Endothelial cell of umbilical vein (primary cell): ENCODE measurements around the gene EFHC1. TPM values are rescaled to one million over a fixed set of nuclear protein-coding genes. Genes with fewer than 3 reads are reported as not detected.
A peak's percentile ranks its signal among the peaks of the same experiment; 100 is the strongest.

Source experiments
- BruUV-seq: library from RNA; stranded (reverse); fragments of 400-500 nt; replicated peaks from 2 replicates; lab custom pipeline; 2021; lab: Mats Ljungman, UMichigan
- CTCF ChIA-PET: fragments of 300-600, 350-600 bp; sonication (Branson Sonifier 250); formaldehyde crosslinking; loops from one replicate; lab custom pipeline; 2021; ENCODE audit warnings: antibody characterized with exemption, inconsistent platforms; lab: Charles Lee
- POLR2A ChIA-PET: fragments of 300-600, 350-600 bp; sonication (Branson Sonifier 250); formaldehyde crosslinking; loops from one replicate; lab custom pipeline; 2021; ENCODE audit warnings: antibody characterized with exemption, inconsistent platforms; lab: Charles Lee
- DNase-seq: peaks from one replicate; pipeline ENCODE4 v3.0.0-alpha.2; 2011; ENCODE audit warnings: low read depth, low spot score
- FAIRE-seq: peaks from 2 replicates; lab custom pipeline; 2011; peaks lifted over from hg19 to GRCh38; lab: Jason Lieb, UNC
- H2AFZ ChIP-seq: 2 replicates; pipeline ENCODE4 v1.6.0; 2012; ENCODE audit warnings: low read depth, low read length, control low read depth, inconsistent platforms
- H3K27ac ChIP-seq: 2 replicates; pipeline ENCODE4 v1.5.1; 2011; ENCODE audit warnings: low read depth, mild to moderate bottlenecking, control low read depth, low read length, moderate library complexity; ENCODE audit not compliant: insufficient read depth
- H3K27me3 ChIP-seq, 2 experiments: 2 replicates each; pipeline versions ENCODE4 v1.6.0 to v1.6.1; 2011; ENCODE audit warnings: low read length in 2 of 2, mixed read lengths in 1 of 2; ENCODE audit not compliant: control insufficient read depth in 2 of 2, insufficient read depth in 2 of 2
- H3K36me3 ChIP-seq, 2 experiments: 2 replicates in 1 of 2; 3 replicates in 1 of 2; pipeline ENCODE4 v1.5.1; 2011; ENCODE audit warnings: low read length in 2 of 2, mild to moderate bottlenecking in 1 of 2, moderate library complexity in 1 of 2; ENCODE audit not compliant: control insufficient read depth in 2 of 2, insufficient read depth in 2 of 2; ENCODE audit errors: extremely low read depth in 1 of 2
- H3K4me1 ChIP-seq: 3 replicates; pipeline ENCODE4 v1.5.1; 2011; ENCODE audit warnings: mild to moderate bottlenecking, low read length; ENCODE audit not compliant: control insufficient read depth, insufficient read depth; ENCODE audit errors: extremely low read depth
- H3K4me2 ChIP-seq: 2 replicates; pipeline ENCODE4 v1.6.1; 2011; ENCODE audit warnings: low read length, control low read depth, mixed read lengths; ENCODE audit not compliant: insufficient read depth
- H3K4me3 ChIP-seq, 3 experiments: fragments of 200-600 bp in 1 of 3; sonication (generic), shearing (Covaris generic) in 1 of 3; replicated peaks in 1 of 3; 2 replicates each; pipeline ENCODE4 v1.5.1; 2011 to 2016; ENCODE audit warnings: control low read depth in 3 of 3, low read length in 3 of 3, mild to moderate bottlenecking in 2 of 3, inconsistent platforms in 1 of 3, low read depth in 1 of 3, moderate library complexity in 1 of 3; ENCODE audit not compliant: insufficient read depth in 1 of 3
- H3K79me2 ChIP-seq: 2 replicates; pipeline ENCODE4 v1.6.0; 2012; ENCODE audit warnings: low read length, inconsistent platforms; ENCODE audit not compliant: control insufficient read depth, insufficient read depth
- H3K9ac ChIP-seq: replicated peaks from 2 replicates; pipeline ENCODE3; 2011; ENCODE audit warnings: low read length, control low read depth; ENCODE audit not compliant: insufficient read depth; ENCODE audit errors: extremely low read depth
- H3K9me1 ChIP-seq: replicated peaks from 3 replicates; pipeline ENCODE4 v1.6.0; 2011; ENCODE audit warnings: mild to moderate bottlenecking, low read length; ENCODE audit not compliant: control insufficient read depth, insufficient read depth; ENCODE audit errors: extremely low read depth
- H3K9me3 ChIP-seq: replicated peaks from 2 replicates; pipeline ENCODE4 v1.5.1; 2012; ENCODE audit warnings: low read length, inconsistent platforms; ENCODE audit not compliant: control insufficient read depth, insufficient read depth
- H4K20me1 ChIP-seq: replicated peaks from 2 replicates; pipeline ENCODE3; 2011; ENCODE audit warnings: mild to moderate bottlenecking, low read length; ENCODE audit not compliant: control insufficient read depth, insufficient read depth; ENCODE audit errors: extremely low read depth
- EZH2 ChIP-seq: IDR thresholded peaks from 2 replicates; pipeline ENCODE4 v1.6.1; 2012; ENCODE audit warnings: borderline replicate concordance, low read depth, mild to moderate bottlenecking, moderate library complexity, low read length, inconsistent platforms; ENCODE audit not compliant: severe bottlenecking
- FOS ChIP-seq: IDR thresholded peaks from 2 replicates; pipeline ENCODE4 v1.6.1; 2011; ENCODE audit warnings: mild to moderate bottlenecking, low read length, moderate library complexity, borderline replicate concordance; ENCODE audit not compliant: insufficient read depth
- GATA2 ChIP-seq: IDR thresholded peaks from 2 replicates; pipeline ENCODE4 v1.7.0; 2011; ENCODE audit warnings: low read depth, mild to moderate bottlenecking, moderate library complexity, mixed read lengths, low read length; ENCODE audit not compliant: insufficient read length, insufficient read depth
- JUN ChIP-seq: IDR thresholded peaks from 2 replicates; pipeline ENCODE4 v1.6.1; 2011; ENCODE audit warnings: borderline replicate concordance, low read depth; ENCODE audit not compliant: insufficient read length, insufficient read depth
- MYC ChIP-seq: IDR thresholded peaks from one replicate; pipeline ENCODE4 v1.6.1; 2011; ENCODE audit warnings: mild to moderate bottlenecking, low read depth, low read length
- POLR2A ChIP-seq: IDR thresholded peaks from 2 replicates; pipeline ENCODE4 v1.6.1; 2012; ENCODE audit warnings: low read depth, mild to moderate bottlenecking, control low read depth, low read length
- POLR2AphosphoS5 ChIP-seq: IDR thresholded peaks from 2 replicates; pipeline ENCODE4 v1.6.1; 2012; ENCODE audit warnings: low read depth, mild to moderate bottlenecking, control low read depth, low read length, moderate library complexity; ENCODE audit not compliant: insufficient read depth
- dilution Hi-C: fragments of 300-500 bp; cut with MboI; formaldehyde crosslinking; loops from one replicate; pipeline ENCODE4 v1.15.0; 2019; ENCODE audit warnings: low sequenced_read_pairs; ENCODE audit not compliant: extremely low pct_ligation_motif_present
- intact Hi-C: fragments of 100-400 bp; cut with micrococcal nuclease; formaldehyde crosslinking; loops from one replicate; pipeline ENCODE4 v1.10.0; 2022
- polyA plus RNA-seq, 4 experiments: library from polyadenylated mRNA; depleted of rRNA in 3 of 4; stranded (reverse) in 3 of 4; unstranded in 1 of 4; fragments of >200 nt; gene quantifications; 2 replicates each; pipeline versions ENCODE4 v1.2.1 to v1.2.3, GENCODE V29; 2011 to 2012; ENCODE audit warnings: missing spikeins in 1 of 4
- total RNA-seq: library from RNA; stranded (reverse); gene quantifications from 2 replicates; pipeline ENCODE4 v1.2.3, GENCODE V29; 2021
- TF ChIP-seq, protein P1 (sequence below), 2 donors: IDR thresholded peaks; 1 replicate in 1 of 2; 2 replicates in 1 of 2; pipeline ENCODE4 v1.5.1; 2011; ENCODE audit warnings: low read length in 2 of 2, mild to moderate bottlenecking in 2 of 2, moderate library complexity in 2 of 2, control low read depth in 1 of 2, inconsistent platforms in 1 of 2, low read depth in 1 of 2; ENCODE audit not compliant: insufficient read depth in 1 of 2; ENCODE audit errors: extremely low read depth in 1 of 2
- TF ChIP-seq, protein P2 (sequence below): IDR thresholded peaks from 2 replicates; pipeline ENCODE4 v1.6.1; 2011; ENCODE audit not compliant: insufficient read depth, insufficient read length

EFHC1 gene
- total and polyA plus RNA-seq, 2 donors (not counting 3 experiments of a cell fraction or from before 2014, with no cell fraction given): 14.6 to 17.6 TPM

DNA sequence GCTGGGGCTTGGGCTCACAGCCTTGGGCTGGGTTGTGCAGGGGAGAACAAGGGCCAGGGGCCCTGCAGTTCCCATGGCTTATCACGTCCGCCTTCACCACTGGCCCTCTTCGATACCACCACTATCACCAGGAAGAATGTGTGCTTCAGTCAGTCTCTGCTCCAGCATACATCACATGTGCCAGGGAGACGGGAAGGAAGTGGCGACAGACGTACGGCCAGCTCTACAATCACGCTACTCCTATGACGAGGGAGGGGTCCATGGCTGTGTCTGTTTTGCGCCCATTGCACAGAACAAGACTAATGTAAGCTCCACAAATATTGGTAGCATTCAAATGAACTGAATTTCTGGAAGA, 84.6 kb downstream of the EFHC1 start:
- no TSS peak for BruUV-seq
- CTCF ChIA-PET: interaction anchor here (0.8 to 1.4 kb wide), 6 partner anchors 12 to 89 kb away, joined by 3 to 6 read pairs (median 3); no protein-coding TSS in a partner anchor
- no peaks in the 10 kb centered on the region for H3K79me2 ChIP-seq
- FAIRE-seq (peak; percentile 80), DNase-seq (peak; percentile 45)
- H4K20me1 ChIP-seq: no peaks in the 10 kb centered on the region
- H2AFZ ChIP-seq: no peak overlapping the region
- TF ChIP-seq JUN (no peak), EZH2 (no peak), GATA2 (no peak), POLR2A (no peak), FOS (no peak), MYC (no peak), POLR2AphosphoS5 (no peak)
- TF ChIP-seq, protein P1, sequence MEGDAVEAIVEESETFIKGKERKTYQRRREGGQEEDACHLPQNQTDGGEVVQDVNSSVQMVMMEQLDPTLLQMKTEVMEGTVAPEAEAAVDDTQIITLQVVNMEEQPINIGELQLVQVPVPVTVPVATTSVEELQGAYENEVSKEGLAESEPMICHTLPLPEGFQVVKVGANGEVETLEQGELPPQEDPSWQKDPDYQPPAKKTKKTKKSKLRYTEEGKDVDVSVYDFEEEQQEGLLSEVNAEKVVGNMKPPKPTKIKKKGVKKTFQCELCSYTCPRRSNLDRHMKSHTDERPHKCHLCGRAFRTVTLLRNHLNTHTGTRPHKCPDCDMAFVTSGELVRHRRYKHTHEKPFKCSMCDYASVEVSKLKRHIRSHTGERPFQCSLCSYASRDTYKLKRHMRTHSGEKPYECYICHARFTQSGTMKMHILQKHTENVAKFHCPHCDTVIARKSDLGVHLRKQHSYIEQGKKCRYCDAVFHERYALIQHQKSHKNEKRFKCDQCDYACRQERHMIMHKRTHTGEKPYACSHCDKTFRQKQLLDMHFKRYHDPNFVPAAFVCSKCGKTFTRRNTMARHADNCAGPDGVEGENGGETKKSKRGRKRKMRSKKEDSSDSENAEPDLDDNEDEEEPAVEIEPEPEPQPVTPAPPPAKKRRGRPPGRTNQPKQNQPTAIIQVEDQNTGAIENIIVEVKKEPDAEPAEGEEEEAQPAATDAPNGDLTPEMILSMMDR (IDR thresholded peaks at IDR 0.05; ENCODE audit: extremely low read depth in 1 of 2, insufficient read depth in 1 of 2, low read depth in 1 of 2, low read length in 2 of 2): no peak
- TF ChIP-seq, protein P2, sequence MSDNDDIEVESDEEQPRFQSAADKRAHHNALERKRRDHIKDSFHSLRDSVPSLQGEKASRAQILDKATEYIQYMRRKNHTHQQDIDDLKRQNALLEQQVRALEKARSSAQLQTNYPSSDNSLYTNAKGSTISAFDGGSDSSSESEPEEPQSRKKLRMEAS: no peak
- POLR2A ChIA-PET: no interaction called here
- peaks cover 33 to 70% of the 10 kb centered on the region in 2 experiments for H3K36me3 ChIP-seq
- no peaks in the 10 kb centered on the region for H3K9me3 ChIP-seq
- no peak overlapping the region for H3K4me3 ChIP-seq
- H3K9me1 ChIP-seq: no peaks in the 10 kb centered on the region
- intact Hi-C loops (loop anchor here (1.0 to 2.0 kb wide), 5 partner anchors 18 to 158 kb away; partner anchors contain the start of genes EFHC1 and TRAM2), dilution Hi-C loops (no loop called here)
- peak overlapping the region; percentile 55 for H3K9ac ChIP-seq
- peak overlapping the region; percentile 79 for H3K27ac ChIP-seq
- H3K27me3 ChIP-seq: no peaks in the 10 kb centered on the region
- H3K4me1 ChIP-seq: peaks cover 30% of the 10 kb centered on the region
- H3K4me2 ChIP-seq: no peak overlapping the region
